Astrocyte (in vitro differentiated cells and primary cell): ENCODE results near the gene SLC9A3.

ENCODE experiments used
- EZH2 ChIP-seq: IDR thresholded peaks from 2 replicates; pipeline ENCODE4 v1.6.1; 2012; ENCODE audit warnings: mild to moderate bottlenecking, low read length, inconsistent platforms; ENCODE audit not compliant: insufficient read depth
- TF ChIP-seq, protein P1 (sequence below): IDR thresholded peaks from 2 replicates; pipeline ENCODE4 v1.5.1; 2011; ENCODE audit warnings: low read depth, mild to moderate bottlenecking, inconsistent platforms, low read length, moderate library complexity; ENCODE audit not compliant: insufficient read depth

DNA sequence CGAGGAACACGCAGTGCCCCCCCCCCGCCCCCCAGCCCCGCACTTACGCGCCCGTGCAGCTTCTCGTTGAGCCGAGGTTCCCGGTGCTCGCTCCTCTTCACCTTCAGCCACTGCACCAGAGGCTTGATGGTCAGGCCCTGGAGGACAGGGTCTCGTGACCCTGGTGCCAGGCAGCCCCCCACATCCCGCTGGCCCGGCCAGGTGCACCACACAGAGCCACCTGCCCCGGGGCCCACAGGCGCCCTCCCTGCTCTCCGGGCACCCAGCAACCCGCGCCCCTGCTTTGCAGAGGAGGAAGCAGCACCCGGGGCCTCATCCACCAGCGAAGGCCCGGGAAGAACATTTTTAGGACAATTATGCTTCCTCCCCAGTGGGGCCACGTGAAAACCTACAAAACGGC is 42.2 kb downstream of the SLC9A3 start:
- TF ChIP-seq, protein P1, sequence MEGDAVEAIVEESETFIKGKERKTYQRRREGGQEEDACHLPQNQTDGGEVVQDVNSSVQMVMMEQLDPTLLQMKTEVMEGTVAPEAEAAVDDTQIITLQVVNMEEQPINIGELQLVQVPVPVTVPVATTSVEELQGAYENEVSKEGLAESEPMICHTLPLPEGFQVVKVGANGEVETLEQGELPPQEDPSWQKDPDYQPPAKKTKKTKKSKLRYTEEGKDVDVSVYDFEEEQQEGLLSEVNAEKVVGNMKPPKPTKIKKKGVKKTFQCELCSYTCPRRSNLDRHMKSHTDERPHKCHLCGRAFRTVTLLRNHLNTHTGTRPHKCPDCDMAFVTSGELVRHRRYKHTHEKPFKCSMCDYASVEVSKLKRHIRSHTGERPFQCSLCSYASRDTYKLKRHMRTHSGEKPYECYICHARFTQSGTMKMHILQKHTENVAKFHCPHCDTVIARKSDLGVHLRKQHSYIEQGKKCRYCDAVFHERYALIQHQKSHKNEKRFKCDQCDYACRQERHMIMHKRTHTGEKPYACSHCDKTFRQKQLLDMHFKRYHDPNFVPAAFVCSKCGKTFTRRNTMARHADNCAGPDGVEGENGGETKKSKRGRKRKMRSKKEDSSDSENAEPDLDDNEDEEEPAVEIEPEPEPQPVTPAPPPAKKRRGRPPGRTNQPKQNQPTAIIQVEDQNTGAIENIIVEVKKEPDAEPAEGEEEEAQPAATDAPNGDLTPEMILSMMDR, result no peak
- TF ChIP-seq EZH2, result no peak
